Adrenal gland (tissue), 12 donors: ENCODE measurements around the gene ZBTB7C. TPM values are rescaled to one million over a fixed set of nuclear protein-coding genes. Genes with fewer than 3 reads are reported as not detected.

ENCODE experiments used
- DNase-seq, 7 donors: peaks; one replicate each; pipeline ENCODE4 v3.0.0-alpha.2; 2019 to 2020
- H3K27ac ChIP-seq, 5 donors: fragments of 200-600 bp; sonication (generic) in 4 of 5; 1 replicate in 3 of 5; 2 replicates in 2 of 5; pipeline versions ENCODE4 v1.5.1 to v1.8.0; 2016 to 2020; ENCODE audit warnings: mild to moderate bottlenecking in 1 of 5
- H3K27me3 ChIP-seq: fragments of 200-600 bp; 2 replicates; pipeline ENCODE4 v1.8.0; 2021
- H3K36me3 ChIP-seq, 2 donors: fragments of 200-600 bp; replicated peaks in 1 of 2; 1 replicate in 1 of 2; 2 replicates in 1 of 2; pipeline versions ENCODE4 v1.5.1 to v1.8.0; 2018 to 2022
- H3K4me1 ChIP-seq, 2 donors: fragments of 200-600 bp; replicated peaks in 1 of 2; 1 replicate in 1 of 2; 2 replicates in 1 of 2; pipeline versions ENCODE4 v1.5.1 to v1.8.0; 2018 to 2021
- H3K4me3 ChIP-seq, 4 donors: fragments of 200-600 bp; sonication (generic) in 3 of 4; one replicate each; pipeline ENCODE4 v1.5.1; 2016 to 2018
- H3K9me3 ChIP-seq, 3 donors: fragments of 200-600 bp; sonication (generic) in 1 of 3; replicated peaks in 1 of 3; 1 replicate in 2 of 3; 2 replicates in 1 of 3; pipeline versions ENCODE4 v1.5.1 to v1.8.0; 2016 to 2021
- CTCF ChIP-seq, 6 experiments: fragments of 450-650 bp in 4 of 6; fragments of 200-600 bp in 2 of 6; sonication (generic) in 1 of 6; IDR thresholded peaks; 1 replicate in 5 of 6; 2 replicates in 1 of 6; pipeline versions ENCODE4 v1.5.1 to v1.8.0; 2016 to 2021; ENCODE audit warnings: antibody characterized with exemption in 6 of 6, mild to moderate bottlenecking in 2 of 6, moderate library complexity in 1 of 6
- POLR2A ChIP-seq, 2 donors: fragments of 450-650 bp; IDR thresholded peaks; one replicate each; pipeline ENCODE4 v1.6.1; 2017; ENCODE audit warnings: antibody characterized with exemption in 2 of 2, mild to moderate bottlenecking in 2 of 2, moderate library complexity in 1 of 2
- WGBS, 4 donors: extraction: QIAGEN DNeasy Blood & Tissue Kit in 2 of 4; methylation state at CpG; one replicate each; pipeline versions ENCODE4 v1.1.5 to v1.1.7; 2013 to 2017; 5-methylcytosine and 5-hydroxymethylcytosine counted together
- intact Hi-C, 2 donors: fragments of 100-400 bp; cut with DNase I; formaldehyde crosslinking; loops; one replicate each; pipeline versions ENCODE4 v1.14.1 to v1.15.0; 2022 to 2023
- polyA plus RNA-seq, 3 donors: library from polyadenylated mRNA; stranded (reverse); fragments of 200-250 nt in 2 of 3; fragments of 350-450 nt in 1 of 3; fragmentation: Illumina TruSeq in 1 of 3; extraction: RNeasy Lipid Tissue Mini Kit (QIAGEN cat#74804) in 1 of 3; gene quantifications; one replicate each; pipeline ENCODE4 v1.2.3, GENCODE V29; 2013 to 2014
- total RNA-seq, 9 donors: library from RNA; depleted of rRNA in 4 of 9; stranded (reverse); fragments of >200 nt in 4 of 9; fragments of 120-200 nt in 1 of 9; fragmentation: NEBNext Ultra II Directional in 1 of 9; extraction: Animal tissue kit (Norgen Biotek cat#: 25700) in 1 of 9; gene quantifications; one replicate each; pipeline versions ENCODE4 v1.1.0 to v1.2.4, GENCODE V29; 2013 to 2023
- donor health status: healthy with polysubstance abuse.
- donor health status: Bipolar disorder and iron deficiency.
- donor health status: DM: yes; HTN: yes; CAD: no.
- donor health status: DM: no; HTN: no; CAD: no.
- donor health status: DM: no; HTN: no; CAD: no.
- donor health status: DM: yes; HTN: yes; CAD: no.

ZBTB7C gene
- total and polyA plus RNA-seq, 12 donors = 5.2 to 42.8 (median 26.8) TPM

- DNase-seq = no peak
- intact Hi-C loops = no loop called here
- Histone ChIP-seq H3K36me3 (no peaks in the 10 kb centered on the region), H3K4me1 (peaks cover 0 to 5% of the 10 kb centered on the region in 2 donors), H3K4me3 (no peak overlapping the region), H3K9me3 (no peaks in the 10 kb centered on the region), H3K27ac (no peak overlapping the region), H3K27me3 (no peaks in the 10 kb centered on the region)
- TF ChIP-seq POLR2A (IDR thresholded peaks at IDR 0.05) = no peak
- no peak for TF ChIP-seq CTCF (IDR thresholded peaks at IDR 0.05)
- WGBS, 4 donors = 55 to 66% (median 64%) methylated on average over 4 of the region's 4 CpGs
These were observed 396.0 kb downstream of the ZBTB7C start for GRCh38 chr18:48013162-48013561.

GRCh38 chr18:48011926-48012465 lies 397.2 kb downstream of the ZBTB7C start:
- Histone ChIP-seq H3K36me3 (no peaks in the 10 kb centered on the region), H3K9me3 (no peaks in the 10 kb centered on the region), H3K27ac (no peak overlapping the region), H3K4me1 (no peaks in the 10 kb centered on the region), H3K27me3 (no peaks in the 10 kb centered on the region), H3K4me3 (no peak overlapping the region)
- no peak for TF ChIP-seq POLR2A (IDR thresholded peaks at IDR 0.05)
- TF ChIP-seq CTCF (IDR thresholded peaks at IDR 0.05) = no peak
- 82 to 91% (median 87%) methylated on average over 4 to 6 of the region's 6 CpGs for WGBS, 4 donors
- intact Hi-C loops = no loop called here
- DNase-seq = peak in 2 of 7 donors; percentile 8 to 42

DNA sequence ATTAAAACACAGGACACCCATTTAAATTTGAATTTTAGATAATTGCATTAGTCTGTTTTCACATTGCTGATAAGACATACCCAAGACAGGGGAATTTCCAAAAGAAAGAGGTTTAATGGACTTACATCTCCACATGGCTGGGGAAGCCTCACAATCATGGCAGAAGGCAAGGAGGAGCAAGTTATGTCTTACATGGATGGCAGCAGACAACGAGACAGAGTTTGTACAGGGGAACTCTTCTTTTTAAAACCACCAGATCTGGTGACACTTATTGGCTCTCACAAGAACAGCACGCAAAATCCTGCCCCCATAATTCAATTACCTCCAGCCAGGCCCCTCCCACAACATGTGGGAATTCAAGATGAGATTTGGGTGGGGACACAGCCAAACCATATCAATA lies 398.9 kb downstream of the ZBTB7C start:
- TF ChIP-seq POLR2A (IDR thresholded peaks at IDR 0.05) = no peak
- TF ChIP-seq CTCF (IDR thresholded peaks at IDR 0.05) = no peak
- Histone ChIP-seq H3K27ac (no peak overlapping the region), H3K27me3 (no peaks in the 10 kb centered on the region), H3K4me3 (no peak overlapping the region), H3K36me3 (no peaks in the 10 kb centered on the region), H3K4me1 (no peaks in the 10 kb centered on the region), H3K9me3 (no peaks in the 10 kb centered on the region)
- intact Hi-C loops = no loop called here
- DNase-seq = no peak
- WGBS, 4 donors = 89 to 96% (median 94%) methylated on average over 2 of the region's 2 CpGs

DNA sequence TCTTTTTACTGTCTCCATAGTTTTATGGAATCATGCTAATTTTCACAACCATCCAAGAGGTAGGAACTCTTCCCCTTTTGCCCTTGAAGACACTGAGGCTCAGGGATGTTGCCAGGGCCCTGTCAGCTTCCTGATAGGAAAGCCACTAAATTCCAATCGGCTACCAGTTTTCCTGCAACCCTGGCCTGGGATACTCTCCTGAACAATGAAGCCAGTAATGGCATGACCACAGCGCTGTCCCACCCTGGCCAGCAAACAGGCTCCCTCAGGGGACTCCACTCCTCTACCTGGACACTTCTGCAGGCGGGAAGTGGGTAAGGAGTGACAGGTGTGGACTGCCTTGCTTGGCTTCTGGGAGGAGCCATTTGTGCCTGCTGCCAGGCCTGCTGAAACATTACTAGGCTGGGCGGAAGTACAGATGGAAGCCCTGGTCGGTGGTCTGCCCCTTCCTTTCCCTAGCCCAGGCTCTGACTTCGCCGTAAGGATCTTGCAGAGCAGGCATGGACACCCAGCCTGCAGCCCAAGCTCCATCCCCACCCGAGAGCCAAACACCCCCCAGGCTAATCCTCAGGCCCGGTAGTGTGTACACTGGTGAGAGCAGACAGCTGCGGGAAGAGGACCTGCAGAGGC lies 400.0 kb downstream of the ZBTB7C start:
- Histone ChIP-seq H3K9me3 (no peaks in the 10 kb centered on the region), H3K4me3 (no peak overlapping the region), H3K4me1 (peaks cover 0 to under 1% of the 10 kb centered on the region in 2 donors), H3K27ac (peak overlapping the region in 1 of 5 donors; percentile 80), H3K36me3 (no peaks in the 10 kb centered on the region), H3K27me3 (no peaks in the 10 kb centered on the region)
- intact Hi-C loops = loop anchor here in 1 of 2 donors (5.0 kb wide), 1 partner anchor 72 kb away; no protein-coding TSS in a partner anchor
- TF ChIP-seq POLR2A (IDR thresholded peaks at IDR 0.05) = no peak
- TF ChIP-seq CTCF (IDR thresholded peaks at IDR 0.05) = no peak
- WGBS, 4 donors = 82 to 93% (median 87%) methylated on average over 3 to 10 of the region's 10 CpGs
- peak in 1 of 7 donors; percentile 48 for DNase-seq
